ENCODE measurements around the gene RB1. TPM values are rescaled to one million over a fixed set of nuclear protein-coding genes. Genes with fewer than 3 reads are reported as not detected.
A peak's percentile ranks its signal among the peaks of the same experiment; 100 is the strongest.
"Not testable (repeated sequence)": the region's sequence is repeated elsewhere in the genome, so short reads cannot be mapped to it uniquely, and the experiment has no call there.

RB1 gene
- total RNA-seq, 1 donor from 2014 or later = 28.6 TPM

- no peak for DNase-seq (ENCODE audit: low read depth in 2 of 2)
Observed at GRCh38 chr13:48349525-48349924, 46.0 kb downstream of the RB1 start.

GRCh38 chr13:48353590-48353989 lies 50.0 kb downstream of the RB1 start:
- DNase-seq (ENCODE audit: low read depth in 2 of 2) = no peak

GRCh38 chr13:48355524-48355923 lies 52.0 kb downstream of the RB1 start:
- not testable (repeated sequence) for DNase-seq (ENCODE audit: low read depth in 2 of 2)

- no peak for DNase-seq (ENCODE audit: low read depth in 2 of 2)
Observed at GRCh38 chr13:48356750-48357149, 53.2 kb downstream of the RB1 start.

GRCh38 chr13:48369988-48370387 lies 66.4 kb downstream of the RB1 start:
- DNase-seq (ENCODE audit: low read depth in 2 of 2) = no peak

- DNase-seq (ENCODE audit: low read depth in 2 of 2) = peak; percentile 0 to 19
Observed at GRCh38 chr13:48370815-48371214, 67.3 kb downstream of the RB1 start.

GRCh38 chr13:48377857-48378256 lies 74.3 kb downstream of the RB1 start:
- no peak for DNase-seq (ENCODE audit: low read depth in 2 of 2)

GRCh38 chr13:48380581-48380980 lies 77.0 kb downstream of the RB1 start:
- DNase-seq (ENCODE audit: low read depth in 2 of 2) = no peak

- DNase-seq (ENCODE audit: low read depth in 2 of 2) = no peak
Observed at GRCh38 chr13:48383384-48383783, 79.8 kb downstream of the RB1 start.

- no peak for DNase-seq (ENCODE audit: low read depth in 2 of 2)
Observed at GRCh38 chr13:48386816-48387215, 83.3 kb downstream of the RB1 start.

GRCh38 chr13:48391257-48391656 lies 87.7 kb downstream of the RB1 start:
- DNase-seq (ENCODE audit: low read depth in 2 of 2) = no peak

- no peak for DNase-seq (ENCODE audit: low read depth in 2 of 2)
Observed at GRCh38 chr13:48393030-48393697, 89.6 kb downstream of the RB1 start.

- no peak for DNase-seq (ENCODE audit: low read depth in 2 of 2)
Observed at GRCh38 chr13:48393698-48394085, 90.1 kb downstream of the RB1 start.

GRCh38 chr13:48397744-48398143 lies 94.2 kb downstream of the RB1 start:
- DNase-seq (ENCODE audit: low read depth in 2 of 2) = no peak

GRCh38 chr13:48398450-48399095 lies 95.0 kb downstream of the RB1 start:
- peak in 1 of 2 donors; percentile 21 for DNase-seq (ENCODE audit: low read depth in 2 of 2)

- DNase-seq (ENCODE audit: low read depth in 2 of 2) = no peak
Observed at GRCh38 chr13:48400090-48400694, 96.6 kb downstream of the RB1 start.

GRCh38 chr13:48400850-48401291 lies 97.3 kb downstream of the RB1 start:
- DNase-seq (ENCODE audit: low read depth in 2 of 2) = peak; percentile 69 to 85

GRCh38 chr13:48401480-48401879 lies 97.9 kb downstream of the RB1 start:
- DNase-seq (ENCODE audit: low read depth in 2 of 2) = peak in 1 of 2 donors; percentile 52

GRCh38 chr13:48402325-48402932 lies 98.9 kb downstream of the RB1 start:
- DNase-seq (ENCODE audit: low read depth in 2 of 2) = peak in 1 of 2 donors; percentile 19

- no peak for DNase-seq (ENCODE audit: low read depth in 2 of 2)
Observed at GRCh38 chr13:48403151-48403631, 99.6 kb downstream of the RB1 start.

- DNase-seq (ENCODE audit: low read depth in 2 of 2) = no peak
Observed at GRCh38 chr13:48403913-48404312, 100.4 kb downstream of the RB1 start.

- DNase-seq (ENCODE audit: low read depth in 2 of 2) = no peak
Observed at GRCh38 chr13:48404952-48405351, 101.4 kb downstream of the RB1 start.
